Measurements from ENCODE around the gene NF2. TPM values are rescaled to one million over a fixed set of nuclear protein-coding genes. Genes with fewer than 3 reads are reported as not detected.

NF2 gene
- total RNA-seq, 1 donor from 2014 or later, result 42.4 TPM

DNA sequence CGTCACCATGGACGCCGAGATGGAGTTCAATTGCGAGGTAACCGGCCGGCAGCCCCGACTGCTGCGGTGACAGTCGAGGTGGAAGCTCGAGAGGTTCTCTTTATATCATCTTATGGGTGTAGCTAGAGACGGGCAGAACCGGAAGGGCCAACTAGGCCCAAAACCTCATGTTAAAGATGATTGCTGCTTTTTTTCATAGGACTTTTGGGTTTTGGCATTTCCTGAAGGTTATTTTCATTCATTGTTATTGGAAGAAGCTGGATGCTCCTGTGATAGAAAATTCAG is 585 bp downstream of the NF2 start:
- TF ChIP-seq, protein P1, sequence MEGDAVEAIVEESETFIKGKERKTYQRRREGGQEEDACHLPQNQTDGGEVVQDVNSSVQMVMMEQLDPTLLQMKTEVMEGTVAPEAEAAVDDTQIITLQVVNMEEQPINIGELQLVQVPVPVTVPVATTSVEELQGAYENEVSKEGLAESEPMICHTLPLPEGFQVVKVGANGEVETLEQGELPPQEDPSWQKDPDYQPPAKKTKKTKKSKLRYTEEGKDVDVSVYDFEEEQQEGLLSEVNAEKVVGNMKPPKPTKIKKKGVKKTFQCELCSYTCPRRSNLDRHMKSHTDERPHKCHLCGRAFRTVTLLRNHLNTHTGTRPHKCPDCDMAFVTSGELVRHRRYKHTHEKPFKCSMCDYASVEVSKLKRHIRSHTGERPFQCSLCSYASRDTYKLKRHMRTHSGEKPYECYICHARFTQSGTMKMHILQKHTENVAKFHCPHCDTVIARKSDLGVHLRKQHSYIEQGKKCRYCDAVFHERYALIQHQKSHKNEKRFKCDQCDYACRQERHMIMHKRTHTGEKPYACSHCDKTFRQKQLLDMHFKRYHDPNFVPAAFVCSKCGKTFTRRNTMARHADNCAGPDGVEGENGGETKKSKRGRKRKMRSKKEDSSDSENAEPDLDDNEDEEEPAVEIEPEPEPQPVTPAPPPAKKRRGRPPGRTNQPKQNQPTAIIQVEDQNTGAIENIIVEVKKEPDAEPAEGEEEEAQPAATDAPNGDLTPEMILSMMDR (IDR thresholded peaks at IDR 0.05), result no peak
- intact Hi-C loops (cut with DNase I), result no loop called here

DNA sequence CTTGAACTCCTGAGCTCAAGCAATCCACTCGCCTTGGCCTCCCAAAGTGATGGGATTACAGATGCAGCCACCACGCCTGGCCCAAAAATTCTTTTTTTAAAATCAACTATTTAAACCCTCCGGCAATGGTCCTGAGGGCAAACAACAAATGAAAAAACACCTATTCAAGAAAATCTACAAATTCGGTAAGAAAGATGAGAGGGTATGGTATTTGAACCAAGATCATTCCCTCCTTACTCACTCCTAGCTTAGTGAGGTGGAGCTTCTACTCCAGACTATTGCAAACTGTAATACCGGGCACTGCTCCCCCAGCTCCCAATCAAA is 2.1 kb downstream of the NF2 start:
- ATAC-seq (no peak), DNase-seq (no peak)
- TF ChIP-seq, protein P1 (IDR thresholded peaks at IDR 0.05), result no peak
- H3K4me3 ChIP-seq, result no peak overlapping the region
- H3K4me1 ChIP-seq, result peaks cover 16% of the 10 kb centered on the region
- H3K9me3 ChIP-seq, result no peaks in the 10 kb centered on the region
- H3K36me3 ChIP-seq, result no peaks in the 10 kb centered on the region
- H3K27me3 ChIP-seq (ENCODE audit: low read depth), result no peaks in the 10 kb centered on the region
- no peak overlapping the region for H3K27ac ChIP-seq
- intact Hi-C loops (cut with DNase I), result no loop called here

More for the DNA sequence above, 585 bp downstream of the NF2 start:
- Histone ChIP-seq H3K27ac (peak overlapping the region; percentile 96), H3K27me3 (ENCODE audit: low read depth) (no peaks in the 10 kb centered on the region), H3K36me3 (no peaks in the 10 kb centered on the region), H3K4me3 (peak overlapping the region; percentile 96), H3K9me3 (no peaks in the 10 kb centered on the region), H3K4me1 (peaks cover 16% of the 10 kb centered on the region)
- no peak for ATAC-seq
- no peak for DNase-seq

DNA sequence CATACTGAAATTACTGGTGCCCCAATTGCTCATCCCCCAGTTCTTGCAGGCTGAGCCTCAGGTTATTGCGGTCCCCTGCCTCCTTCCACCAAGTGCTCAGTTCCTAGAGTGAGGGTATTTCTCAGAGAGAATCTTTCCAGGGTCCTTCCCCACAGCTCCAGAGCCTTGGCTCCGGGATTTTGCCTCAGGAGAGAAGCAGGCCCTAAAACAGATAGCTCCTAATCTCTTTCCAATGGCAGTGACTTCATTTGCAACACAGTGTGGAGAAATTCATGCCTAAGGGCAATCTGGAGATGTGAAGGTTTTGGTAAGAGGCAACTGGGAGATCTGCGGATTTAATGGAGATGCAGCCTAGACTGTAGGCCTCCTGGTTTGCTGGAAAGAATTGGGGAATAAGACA is 2.9 kb downstream of the NF2 start:
- Histone ChIP-seq H3K27ac (no peak overlapping the region), H3K4me3 (no peak overlapping the region), H3K36me3 (no peaks in the 10 kb centered on the region), H3K4me1 (peaks cover 16% of the 10 kb centered on the region), H3K27me3 (ENCODE audit: low read depth) (no peaks in the 10 kb centered on the region), H3K9me3 (no peaks in the 10 kb centered on the region)
- ATAC-seq, result no peak
- intact Hi-C loops (cut with DNase I), result no loop called here
- no peak for DNase-seq
- TF ChIP-seq, protein P1 (IDR thresholded peaks at IDR 0.05), result no peak

DNA sequence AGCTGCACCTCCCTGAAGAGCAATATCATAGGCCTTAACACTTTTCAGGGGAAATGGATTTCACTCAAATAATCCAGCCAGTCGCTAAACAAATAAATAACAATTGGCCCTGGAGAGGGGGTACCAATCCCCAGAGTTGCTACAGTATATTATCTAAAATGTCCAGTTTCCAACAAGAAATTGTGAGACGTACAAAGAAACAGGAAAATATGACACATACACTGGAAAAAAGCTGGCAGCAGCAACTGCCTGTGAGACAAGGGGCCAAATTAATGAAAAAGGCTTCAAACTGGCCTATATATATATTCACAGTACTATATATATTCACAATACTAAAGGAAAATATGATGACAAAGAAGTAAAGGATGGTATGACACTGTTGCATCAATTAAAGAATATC is 4.0 kb downstream of the NF2 start:
- intact Hi-C loops (cut with DNase I), result no loop called here
- H3K4me3 ChIP-seq, result no peak overlapping the region
- no peak for ATAC-seq
- DNase-seq, result no peak
- H3K27me3 ChIP-seq (ENCODE audit: low read depth), result no peaks in the 10 kb centered on the region
- no peak overlapping the region for H3K27ac ChIP-seq
- TF ChIP-seq, protein P1 (IDR thresholded peaks at IDR 0.05), result no peak
- no peaks in the 10 kb centered on the region for H3K9me3 ChIP-seq
- peaks cover 16% of the 10 kb centered on the region for H3K4me1 ChIP-seq
- no peaks in the 10 kb centered on the region for H3K36me3 ChIP-seq

DNA sequence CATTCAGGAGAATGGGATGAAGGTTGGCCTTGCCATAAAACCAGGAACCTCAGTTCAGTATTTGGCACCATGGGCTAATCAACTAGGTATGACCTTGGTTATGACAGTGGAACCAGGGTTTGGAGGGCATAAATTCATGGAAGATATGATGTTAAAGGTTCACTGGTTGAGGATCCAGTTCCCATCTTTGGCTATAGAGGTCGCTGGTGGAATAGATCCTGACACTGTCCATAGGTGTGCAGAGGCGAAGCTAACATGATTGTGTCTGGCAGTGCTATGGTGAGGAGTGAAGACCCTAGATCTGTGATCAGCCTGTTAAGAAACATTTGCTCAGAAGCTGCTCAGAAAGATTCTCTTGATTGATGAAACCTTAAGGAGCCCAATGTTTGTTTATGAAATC is 5.7 kb downstream of the NF2 start:
- intact Hi-C loops (cut with DNase I), result no loop called here
- TF ChIP-seq, protein P1 (IDR thresholded peaks at IDR 0.05), result no peak
- Histone ChIP-seq H3K4me1 (peaks cover 14% of the 10 kb centered on the region), H3K9me3 (no peaks in the 10 kb centered on the region), H3K4me3 (no peak overlapping the region), H3K27me3 (ENCODE audit: low read depth) (no peaks in the 10 kb centered on the region), H3K27ac (no peak overlapping the region), H3K36me3 (no peaks in the 10 kb centered on the region)
- ATAC-seq (no peak), DNase-seq (no peak)

DNA sequence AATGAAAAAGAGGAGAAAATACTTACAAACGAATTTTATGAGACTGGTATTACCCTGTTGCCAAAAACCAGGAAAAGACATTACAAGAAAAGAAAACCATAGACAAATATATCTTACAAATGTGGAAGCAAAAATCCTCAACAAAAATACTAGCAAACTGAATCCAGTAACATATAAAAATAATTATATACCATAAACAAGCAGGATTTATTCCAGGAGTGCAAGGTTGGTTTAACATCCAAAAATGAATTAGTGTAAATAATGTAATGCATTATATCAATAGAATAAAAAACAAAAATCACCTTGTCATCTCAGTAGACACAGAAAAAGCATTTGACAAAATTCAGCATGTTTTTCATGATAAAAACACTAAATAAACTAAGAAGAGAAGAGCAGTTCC is 7.3 kb downstream of the NF2 start:
- no peaks in the 10 kb centered on the region for H3K27me3 ChIP-seq (ENCODE audit: low read depth)
- no peaks in the 10 kb centered on the region for H3K4me1 ChIP-seq
- H3K4me3 ChIP-seq, result no peak overlapping the region
- no peaks in the 10 kb centered on the region for H3K9me3 ChIP-seq
- H3K36me3 ChIP-seq, result no peaks in the 10 kb centered on the region
- intact Hi-C loops (cut with DNase I), result no loop called here
- TF ChIP-seq, protein P1 (IDR thresholded peaks at IDR 0.05), result no peak
- DNase-seq (no peak), ATAC-seq (no peak)
- H3K27ac ChIP-seq, result no peak overlapping the region

Measured in lower lobe of right lung (tissue), 2 donors.